ENCODE measurements around the gene HNRNPU.

HNRNPU gene

GRCh38 chr1:244862699-244863490, 1.4 kb downstream of the HNRNPU start:
- DNase-seq, result peak; percentile 91

GRCh38 chr1:244862354-244862698, 2.0 kb downstream of the HNRNPU start:
- no peak for DNase-seq

- DNase-seq, result no peak
Measured at GRCh38 chr1:244861683-244862082, 2.7 kb downstream of the HNRNPU start.

- DNase-seq, result no peak
Measured at GRCh38 chr1:244860914-244861610, 3.3 kb downstream of the HNRNPU start.

- DNase-seq, result no peak
Measured at GRCh38 chr1:244860078-244860477, 4.3 kb downstream of the HNRNPU start.

- DNase-seq, result no peak
Measured at GRCh38 chr1:244858357-244858756, 6.0 kb downstream of the HNRNPU start.

- no peak for DNase-seq
Measured at GRCh38 chr1:244857761-244858160, 6.6 kb downstream of the HNRNPU start.

GRCh38 chr1:244854865-244855578, 9.3 kb downstream of the HNRNPU start:
- DNase-seq, result no peak

GRCh38 chr1:244854166-244854565, 10.2 kb downstream of the HNRNPU start:
- no peak for DNase-seq

GRCh38 chr1:244852694-244853093, 11.6 kb downstream of the HNRNPU start:
- DNase-seq, result no peak

- DNase-seq, result no peak
Measured at GRCh38 chr1:244851546-244852231, 12.7 kb downstream of the HNRNPU start.

- no peak for DNase-seq
Measured at GRCh38 chr1:244850896-244851295, 13.4 kb downstream of the HNRNPU start.

- no peak for DNase-seq
Measured at GRCh38 chr1:244850099-244850852, 14.1 kb downstream of the HNRNPU start.

GRCh38 chr1:244849189-244849866, 15.0 kb downstream of the HNRNPU start:
- no peak for DNase-seq

GRCh38 chr1:244846653-244847052, 17.7 kb downstream of the HNRNPU start:
- DNase-seq, result no peak

- DNase-seq, result no peak
Measured at GRCh38 chr1:244844155-244845121, 19.9 kb downstream of the HNRNPU start.

- no peak for DNase-seq
Measured at GRCh38 chr1:244843148-244843978, 21.0 kb downstream of the HNRNPU start.

- DNase-seq, result no peak
Measured at GRCh38 chr1:244841273-244841927, 22.9 kb downstream of the HNRNPU start.

- no peak for DNase-seq
Measured at GRCh38 chr1:244840219-244840794, 24.0 kb downstream of the HNRNPU start.

Data from activated CD4-positive, CD25-positive, alpha-beta regulatory T cell treated with anti-CD3 and anti-CD28 coated beads, Interleukin-2, amount 50 U/mL, for 72 hours (primary cell).